Globus pallidus (tissue), 1 donor: Measurements from ENCODE around the gene GNG2.

Experiments used
- DNase-seq: peaks from one replicate; pipeline ENCODE4 v3.0.0-alpha.2; 2015; ENCODE audit warnings: low spot score

The GNG2 gene

DNA sequence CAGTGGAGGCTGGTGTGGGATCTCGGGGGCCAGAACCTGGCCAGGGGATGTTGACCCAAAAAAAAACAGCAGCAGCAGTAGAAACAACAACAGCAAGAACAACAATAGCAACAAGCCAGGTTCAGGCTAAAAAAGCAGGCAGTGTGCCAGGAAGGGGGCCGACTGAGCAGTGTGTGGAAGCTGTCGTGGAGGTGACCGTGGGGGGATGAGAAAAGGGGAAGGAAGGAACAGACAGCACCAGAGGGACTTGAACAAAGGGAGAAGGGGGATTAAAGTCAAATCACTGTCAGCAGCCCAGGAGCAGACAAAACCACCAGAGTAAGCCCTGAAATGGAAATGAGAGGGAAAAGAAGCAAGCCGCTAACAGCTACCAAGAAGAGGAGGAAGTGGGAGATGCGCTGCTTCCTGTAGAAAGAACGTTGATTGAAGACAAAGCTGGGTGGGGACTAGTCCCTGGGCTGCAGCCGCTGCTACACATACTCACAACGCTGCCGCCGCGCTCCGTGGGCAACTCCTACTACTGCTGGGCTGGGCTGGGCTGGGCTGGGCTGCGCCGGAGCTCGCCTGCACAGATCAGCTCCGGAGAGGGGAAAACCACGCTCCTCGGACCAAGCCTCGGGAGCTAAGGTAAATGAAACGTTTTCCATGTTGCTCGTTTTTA is at the start of gene GNG2:
GNG2 (plus strand) TSS at position 449 of the 661 bp plus-strand sequence. CDS start 90,067 bp downstream, outside the sequence.
- DNase-seq = peak; percentile 61

DNA sequence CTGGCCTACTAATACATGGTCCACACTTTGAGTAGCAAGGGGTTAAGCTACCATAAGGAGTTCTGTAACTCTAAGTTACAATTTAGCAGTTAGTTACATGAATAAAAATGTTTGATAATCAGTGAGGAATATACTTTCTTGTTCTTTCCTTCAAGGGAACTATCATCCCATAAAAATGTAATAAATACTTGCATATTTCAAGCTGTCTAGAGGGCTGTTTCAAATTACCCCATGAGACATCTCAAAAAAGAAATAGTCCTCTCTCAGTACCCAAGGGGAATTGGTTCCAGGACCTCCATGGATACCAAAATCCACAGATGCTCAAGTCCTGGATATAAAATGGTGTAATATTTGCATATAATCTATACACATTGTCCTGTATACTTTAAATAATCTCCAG is 48.7 kb upstream of the GNG2 start:
- DNase-seq = no peak

- DNase-seq = no peak
Observed at GRCh38 chr14:51816031-51816430, 44.4 kb upstream of the GNG2 start.

GRCh38 chr14:51817326-51817725 is 43.1 kb upstream of the GNG2 start:
- DNase-seq = no peak

GRCh38 chr14:51818748-51819380 is 41.5 kb upstream of the GNG2 start:
- no peak for DNase-seq

DNA sequence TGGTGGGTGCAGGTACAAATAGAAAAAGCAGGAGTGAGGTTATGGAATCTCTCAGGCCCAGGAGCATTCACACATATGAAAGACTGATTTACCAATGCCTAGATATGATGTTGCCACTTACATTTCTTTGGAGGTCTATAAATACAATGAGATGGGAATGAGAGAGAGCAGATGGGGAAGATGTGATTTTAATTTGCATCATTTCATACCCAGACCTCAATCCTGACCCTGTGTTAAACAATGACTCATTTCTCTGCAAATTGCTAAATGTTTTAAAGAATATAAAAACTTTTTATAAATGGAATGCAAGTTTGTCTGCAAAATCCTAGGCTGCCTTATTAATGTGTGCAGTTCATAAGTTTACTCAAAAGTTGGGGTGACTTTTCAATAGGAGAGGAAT is 38.6 kb upstream of the GNG2 start:
- DNase-seq = no peak

DNA sequence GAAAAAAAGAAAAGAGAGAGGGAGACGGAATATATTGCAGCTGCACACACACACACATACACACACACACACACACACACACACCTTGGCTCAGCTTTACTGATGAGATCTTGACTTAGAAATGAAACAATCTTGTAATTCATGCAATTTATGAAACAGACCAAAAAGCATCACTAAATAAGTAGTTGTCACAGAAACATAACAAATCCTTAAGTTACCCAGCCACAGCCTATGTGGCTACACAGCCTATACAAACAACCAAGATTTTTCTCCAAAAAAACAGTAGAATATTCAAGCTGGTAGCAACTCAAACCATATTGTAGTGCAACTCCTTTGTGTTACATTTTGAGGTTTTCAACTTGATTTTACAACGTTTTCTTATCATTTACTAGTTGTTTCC is 37.9 kb upstream of the GNG2 start:
- DNase-seq = no peak

- no peak for DNase-seq
Observed at GRCh38 chr14:51823706-51824105, 36.7 kb upstream of the GNG2 start.

DNA sequence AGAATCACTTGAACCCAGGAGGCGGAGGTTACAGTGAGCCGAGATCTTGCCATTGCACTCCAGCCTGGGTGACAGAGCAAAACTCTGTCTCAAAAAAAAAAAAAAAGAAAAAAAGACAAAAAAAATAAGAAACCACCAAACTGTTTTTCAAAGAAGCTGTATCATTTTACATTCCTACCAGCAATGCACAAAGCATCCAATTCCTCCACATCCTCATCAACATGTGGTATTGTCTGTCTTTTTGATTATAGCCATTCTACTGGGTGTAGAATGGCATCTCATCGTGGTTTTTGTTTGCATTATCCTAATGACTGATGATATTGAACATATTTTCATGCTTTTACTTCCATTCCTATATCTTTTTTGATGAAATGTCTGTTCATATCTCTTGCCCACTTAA is 36.2 kb upstream of the GNG2 start:
- DNase-seq = no peak

- DNase-seq = no peak
Observed at GRCh38 chr14:51825926-51826325, 34.5 kb upstream of the GNG2 start.

DNA sequence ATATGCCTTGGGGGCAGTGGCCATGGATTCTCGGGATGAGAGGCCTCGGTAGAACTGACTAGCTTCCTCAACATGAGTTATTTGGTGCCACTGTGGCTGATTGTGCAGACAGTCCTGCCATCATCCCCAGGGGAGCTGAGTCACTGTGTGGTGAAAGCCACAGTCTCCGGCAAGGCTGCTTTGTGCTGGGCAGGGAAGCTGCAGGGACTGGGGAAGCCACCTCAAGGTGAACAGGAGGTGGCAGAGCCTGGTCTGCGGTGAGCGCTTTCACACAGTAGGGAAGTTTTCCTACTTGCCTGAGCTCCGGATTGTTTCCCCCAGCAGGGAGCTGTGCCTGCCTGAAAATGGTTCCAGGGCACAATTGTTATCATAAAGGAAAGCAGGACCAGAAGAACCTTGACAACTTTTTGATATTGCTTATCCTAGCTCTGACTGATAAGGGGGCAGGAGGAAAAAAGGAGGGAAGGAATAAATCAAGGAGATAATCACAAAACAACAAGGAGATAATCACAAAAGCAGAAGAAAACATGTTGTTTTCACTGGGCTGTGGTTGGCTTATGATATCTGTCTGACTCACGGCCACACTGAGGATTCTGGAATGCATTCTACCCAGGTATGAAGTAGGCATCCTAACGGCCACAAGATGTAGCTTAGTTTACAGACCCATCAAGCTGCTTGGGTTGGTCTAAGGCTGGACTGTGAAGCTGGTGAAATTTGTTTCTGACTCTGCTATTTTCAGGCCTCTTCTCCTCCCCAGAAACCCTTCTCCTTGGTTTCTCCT is 32.2 kb upstream of the GNG2 start:
- no peak for DNase-seq

- DNase-seq = no peak
Observed at GRCh38 chr14:51834240-51834639, 26.2 kb upstream of the GNG2 start.

DNA sequence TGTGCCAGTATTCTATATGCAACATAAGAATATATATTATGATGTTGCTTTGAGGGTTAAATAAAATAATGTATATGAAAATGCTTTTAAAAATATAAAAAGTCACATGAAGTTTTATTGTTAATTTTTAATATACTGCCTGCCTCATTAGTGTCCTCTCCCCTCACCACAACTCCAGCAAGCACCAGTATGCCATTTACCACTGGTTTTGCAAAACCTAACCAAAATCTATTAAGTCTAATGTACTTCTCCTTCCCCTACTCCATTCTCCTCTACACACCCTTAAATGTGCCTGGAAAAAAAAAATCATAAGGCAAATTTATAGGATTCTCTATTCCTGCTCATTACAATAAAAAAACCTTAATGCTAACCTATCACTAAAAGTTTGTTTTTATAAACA is 24.0 kb upstream of the GNG2 start:
- no peak for DNase-seq

GRCh38 chr14:51844081-51844881 is 16.1 kb upstream of the GNG2 start:
- DNase-seq = no peak

DNA sequence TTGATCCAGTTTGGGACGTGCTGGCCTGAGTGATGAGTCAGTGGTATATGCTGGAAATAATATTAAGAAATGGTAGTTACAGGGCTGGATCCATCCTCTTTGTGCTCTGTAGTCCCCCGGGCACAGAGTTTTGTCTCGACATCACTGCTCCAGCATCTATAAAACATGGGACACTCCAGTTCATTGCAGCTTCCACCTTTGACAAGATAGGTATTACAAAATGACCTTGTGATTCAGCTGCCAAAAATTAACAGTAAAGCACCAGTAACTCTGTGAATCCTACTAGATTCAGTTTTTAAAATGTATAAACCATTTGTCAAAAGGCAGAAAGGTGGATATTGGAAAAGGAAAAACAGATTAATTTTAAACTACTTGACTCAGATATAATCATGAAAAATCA is 14.6 kb upstream of the GNG2 start:
- no peak for DNase-seq

GRCh38 chr14:51846631-51847488 is 13.6 kb upstream of the GNG2 start:
- peak; percentile 39 for DNase-seq

GRCh38 chr14:51847489-51847796 is 13.0 kb upstream of the GNG2 start:
- no peak for DNase-seq

- DNase-seq = no peak
Observed at GRCh38 chr14:51848120-51848519, 12.3 kb upstream of the GNG2 start.

GRCh38 chr14:51849097-51849496 is 11.3 kb upstream of the GNG2 start:
- DNase-seq = no peak

- DNase-seq = no peak
Observed at GRCh38 chr14:51850651-51851050, 9.8 kb upstream of the GNG2 start.

GRCh38 chr14:51852541-51852940 is 7.9 kb upstream of the GNG2 start:
- DNase-seq = no peak

DNA sequence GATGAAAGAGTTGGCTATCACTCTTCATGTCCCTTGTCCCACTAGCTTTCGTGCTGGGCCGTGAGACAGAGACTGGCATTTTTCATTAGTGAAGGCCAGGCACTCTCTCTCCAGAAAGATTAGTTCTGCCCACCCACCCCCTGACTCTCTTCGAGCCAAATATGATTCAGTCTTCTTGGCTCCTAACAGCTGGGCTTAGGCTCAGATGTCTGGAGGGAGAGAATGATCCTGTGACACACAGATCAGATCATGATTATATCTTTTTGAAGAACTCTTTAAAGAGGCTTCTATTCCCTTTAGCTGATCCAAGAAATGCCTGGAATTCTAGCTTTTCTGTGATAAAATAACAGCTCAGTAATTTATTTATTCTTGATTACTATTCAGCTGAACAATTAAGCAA is 5.2 kb upstream of the GNG2 start:
- DNase-seq = no peak
